SK-N-SH (cell line): ENCODE results near the gene MOK. TPM values are rescaled to one million over a fixed set of nuclear protein-coding genes. Genes with fewer than 3 reads are reported as not detected.

Source experiments
- CTCF ChIA-PET: fragments of 300-600, 350-600 bp; formaldehyde crosslinking; extraction: SDS; loops from one replicate; lab custom pipeline; 2021; lab: Yijun Ruan, JAX
- POLR2A ChIA-PET: fragments of 350-600 bp; sonication (Branson Sonifier 250); formaldehyde crosslinking; extraction: SDS; loops from one replicate; lab custom pipeline; 2020; ENCODE audit warnings: antibody characterized with exemption, inconsistent platforms; lab: Yijun Ruan, JAX
- DNase-seq: peaks from one replicate; pipeline ENCODE4 v3.0.0; 2012
- H2AFZ ChIP-seq: fragments of 200-600 bp; sonication (generic); 2 replicates; pipeline ENCODE4 v1.8.1; 2016; ENCODE audit warnings: antibody characterized with exemption, mild to moderate bottlenecking, low read depth
- H3F3A ChIP-seq: fragments of 200-600 bp; sonication (generic); replicated peaks from 2 replicates; pipeline ENCODE3; 2016; ENCODE audit warnings: antibody characterized with exemption, mild to moderate bottlenecking; ENCODE audit not compliant: insufficient read depth
- H3K27ac ChIP-seq, 2 experiments: fragments of 200-500 bp in 1 of 2; fragments of 200-600 bp in 1 of 2; sonication (Bioruptor generic) in 1 of 2; sonication (generic), shearing (Covaris generic) in 1 of 2; 2 replicates each; pipeline versions ENCODE4 v1.5.1 to v1.6.1; 2014 to 2016; ENCODE audit warnings: low read depth in 2 of 2, inconsistent platforms in 1 of 2, low read length in 1 of 2, mild to moderate bottlenecking in 1 of 2, mixed read lengths in 1 of 2
- H3K27me3 ChIP-seq: fragments of 200-600 bp; sonication (generic), shearing (Covaris generic); 2 replicates; pipeline ENCODE4 v1.6.1; 2016; ENCODE audit warnings: mixed run types; ENCODE audit not compliant: insufficient read depth
- H3K36me3 ChIP-seq, 2 experiments: fragments of 200-500 bp in 1 of 2; fragments of 200-600 bp in 1 of 2; sonication (Bioruptor generic) in 1 of 2; sonication (generic) in 1 of 2; replicated peaks in 1 of 2; 2 replicates each; pipeline versions ENCODE3 to v1.5.1; 2014 to 2016; ENCODE audit warnings: low read length in 1 of 2, mild to moderate bottlenecking in 1 of 2; ENCODE audit not compliant: insufficient read depth in 2 of 2, control insufficient read depth in 1 of 2
- H3K4me1 ChIP-seq, 2 experiments: fragments of 200-500 bp in 1 of 2; fragments of 200-600 bp in 1 of 2; sonication (Bioruptor generic) in 1 of 2; sonication (generic), shearing (Covaris generic) in 1 of 2; 2 replicates each; pipeline versions ENCODE4 v1.5.1 to v1.6.1; 2014 to 2016; ENCODE audit warnings: low read depth in 1 of 2, low read length in 1 of 2, mixed run types in 1 of 2; ENCODE audit not compliant: insufficient read depth in 2 of 2, control insufficient read depth in 1 of 2
- H3K4me2 ChIP-seq: fragments of 200-600 bp; sonication (generic), shearing (Covaris generic); 2 replicates; pipeline ENCODE4 v1.6.1; 2017; ENCODE audit warnings: mixed run types
- H3K4me3 ChIP-seq, 2 experiments: fragments of 200-500 bp in 1 of 2; fragments of 200-600 bp in 1 of 2; sonication (Bioruptor generic) in 1 of 2; sonication (generic), shearing (Covaris generic) in 1 of 2; 2 replicates each; pipeline versions ENCODE4 v1.5.1 to v1.8.1; 2014 to 2016; ENCODE audit warnings: low read depth in 2 of 2, inconsistent platforms in 1 of 2, low read length in 1 of 2, mild to moderate bottlenecking in 1 of 2, mixed read lengths in 1 of 2, moderate library complexity in 1 of 2
- H3K79me2 ChIP-seq: fragments of 200-600 bp; sonication (generic); 2 replicates; pipeline ENCODE4 v1.8.1; 2017; ENCODE audit warnings: mild to moderate bottlenecking; ENCODE audit not compliant: insufficient read depth
- H3K9ac ChIP-seq: fragments of 200-600 bp; sonication (generic); 2 replicates; pipeline ENCODE4 v1.6.1; 2017; ENCODE audit warnings: mixed run types
- H3K9me2 ChIP-seq: fragments of 200-600 bp; sonication (generic); 2 replicates; pipeline ENCODE4 v1.6.1; 2017; ENCODE audit warnings: mixed run types
- H3K9me3 ChIP-seq: fragments of 200-600 bp; sonication (generic); 2 replicates; pipeline ENCODE4 v1.6.1; 2017; ENCODE audit warnings: mixed run types, mild to moderate bottlenecking, moderate library complexity
- H4K20me1 ChIP-seq: fragments of 200-600 bp; sonication (generic); 2 replicates; pipeline ENCODE4 v1.6.1; 2017; ENCODE audit warnings: mild to moderate bottlenecking, mixed run types; ENCODE audit not compliant: insufficient read depth
- ELF1 ChIP-seq: IDR thresholded peaks from 2 replicates; pipeline ENCODE4 v1.4.0; 2012
- FOSL2 ChIP-seq: IDR thresholded peaks from 2 replicates; pipeline ENCODE4 v1.4.0; 2012; ENCODE audit warnings: low read depth, mild to moderate bottlenecking, moderate library complexity, borderline replicate concordance
- FOXM1 ChIP-seq: IDR thresholded peaks from 2 replicates; pipeline ENCODE4 v1.4.0; 2012; ENCODE audit warnings: low read depth, mild to moderate bottlenecking
- JUND ChIP-seq: IDR thresholded peaks from 2 replicates; pipeline ENCODE4 v1.4.0; 2012
- NFIC ChIP-seq: IDR thresholded peaks from 2 replicates; pipeline ENCODE4 v1.4.0; 2012; ENCODE audit warnings: borderline replicate concordance
- POLR2AphosphoS5 ChIP-seq: IDR thresholded peaks from 2 replicates; pipeline ENCODE4 v1.6.1; 2012; ENCODE audit warnings: low read depth, low read length
- RAD21 ChIP-seq: IDR thresholded peaks from 2 replicates; pipeline ENCODE4 v1.6.1; 2012; ENCODE audit warnings: mild to moderate bottlenecking, low read length
- RCOR1 ChIP-seq: fragments of 150-350 bp; IDR thresholded peaks from 2 replicates; pipeline ENCODE4 v1.6.1; 2017; ENCODE audit warnings: antibody characterized with exemption, low read length
- SIN3A ChIP-seq: IDR thresholded peaks from 2 replicates; pipeline ENCODE4 v1.6.1; 2012; ENCODE audit warnings: low read depth, mild to moderate bottlenecking, low read length, moderate library complexity, borderline replicate concordance
- TCF12 ChIP-seq: IDR thresholded peaks from 2 replicates; pipeline ENCODE4 v1.4.0; 2012
- ZBTB33 ChIP-seq: IDR thresholded peaks from 2 replicates; pipeline ENCODE4 v1.4.0; 2012; ENCODE audit warnings: low read depth, borderline replicate concordance
- WGBS: methylation state at CpG from one replicate; pipeline ENCODE4 v1.1.6; 2017; ENCODE audit warnings: low lambda C conversion rate; 5-methylcytosine and 5-hydroxymethylcytosine counted together
- polyA plus RNA-seq, 3 experiments: library from polyadenylated mRNA; depleted of rRNA; stranded (reverse); fragments of >200 nt; gene quantifications; 2 replicates each; pipeline ENCODE4 v1.2.3, GENCODE V29; 2012

The MOK gene
- polyA plus RNA-seq, 1 of the 3 experiments (the other 2 are of a cell fraction), result 13.3 TPM

GRCh38 chr14:102275866-102276265, 29.1 kb downstream of the MOK start:
- WGBS, result 96% methylated on average over 7 of the region's 7 CpGs
- Histone ChIP-seq H3K36me3 (peaks cover 0 to 8% of the 10 kb centered on the region in 2 experiments), H3K4me1 (peaks cover 2 to 27% of the 10 kb centered on the region in 2 experiments; a peak in 2 of 4 replicates), H3K9me2 (no peaks in the 10 kb centered on the region), H3K9ac (no peak overlapping the region), H3K4me3 (no peak overlapping the region), H2AFZ (no peak overlapping the region), H3K9me3 (no peaks in the 10 kb centered on the region), H3K4me2 (no peak overlapping the region), H4K20me1 (no peaks in the 10 kb centered on the region), H3K27ac (no peak overlapping the region), H3K27me3 (no peaks in the 10 kb centered on the region), H3F3A (peaks cover 21% of the 10 kb centered on the region), H3K79me2 (no peaks in the 10 kb centered on the region)
- TF ChIP-seq ELF1, result no peak
- TF ChIP-seq TCF12, result no peak
- no peak for TF ChIP-seq POLR2AphosphoS5
- ChIA-PET CTCF (interaction anchor here (0.7 kb wide), 1 partner anchor 741 kb away, joined by 3 read pairs; no protein-coding TSS in a partner anchor), POLR2A (interaction anchor here (0.5 kb wide), 1 partner anchor 1615 kb away, joined by 3 read pairs; no protein-coding TSS in a partner anchor)
- no peak for DNase-seq

GRCh38 chr14:102272392-102272791, 32.6 kb downstream of the MOK start:
- no peak overlapping the region for H3K9ac ChIP-seq
- WGBS, result 91% methylated on average over 5 of the region's 5 CpGs
- CTCF ChIA-PET, result interaction anchor here (1.2 kb wide), 1 partner anchor 8 kb away, joined by 3 read pairs; no protein-coding TSS in a partner anchor

More at GRCh38 chr14:102272392-102272791, 32.6 kb downstream of the MOK start:
- no peak for DNase-seq
- Histone ChIP-seq H3K27ac (0 out of 4 replicates have a peak overlapping the region, but pooled peaks of 1 of the 2 experiments have one; percentile 24), H3K4me3 (no peak overlapping the region), H3K4me1 (peaks cover 0 to 4% of the 10 kb centered on the region in 2 experiments; a peak in 1 of 4 replicates), H3F3A (no peaks in the 10 kb centered on the region), H4K20me1 (no peaks in the 10 kb centered on the region), H3K27me3 (no peaks in the 10 kb centered on the region), H3K36me3 (peaks cover 0 to 8% of the 10 kb centered on the region in 2 experiments), H3K9me2 (no peaks in the 10 kb centered on the region), H3K9me3 (no peaks in the 10 kb centered on the region), H2AFZ (no peak overlapping the region), H3K4me2 (no peak overlapping the region), H3K79me2 (no peaks in the 10 kb centered on the region)
- TF ChIP-seq FOXM1 (no peak), ZBTB33 (no peak), RAD21 (no peak), JUND (0 out of 2 replicates have a peak, but pooled peaks have one; percentile 10), RCOR1 (no peak), SIN3A (no peak), ELF1 (no peak), NFIC (no peak), FOSL2 (peak; percentile 51; the same call in 1 of the 2 replicates)
- POLR2A ChIA-PET, result no interaction called here
